SU-DHL-6 (cell line): ENCODE results near the gene DNAJB8.

Experiments
- H2AFZ ChIP-seq: fragments of 200-600 bp; sonication (generic); 2 replicates; pipeline ENCODE4 v1.6.1; 2014; ENCODE audit warnings: low read depth, mild to moderate bottlenecking, moderate library complexity, mixed read lengths, antibody characterized with exemption, low read length; ENCODE audit not compliant: severe bottlenecking
- H3F3A ChIP-seq: fragments of 200-600 bp; shearing (Covaris generic); 2 replicates; pipeline ENCODE4 v1.6.0; 2016; ENCODE audit warnings: antibody characterized with exemption, mild to moderate bottlenecking; ENCODE audit not compliant: insufficient read depth
- H3K27ac ChIP-seq: fragments of 200-600 bp; sonication (generic); 2 replicates; pipeline ENCODE4 v1.5.1; 2016; ENCODE audit warnings: low read depth, mild to moderate bottlenecking, low read length, moderate library complexity, mixed read lengths
- H3K27me3 ChIP-seq: fragments of 200-600 bp; sonication (generic), shearing (Covaris generic); 2 replicates; pipeline ENCODE4 v1.6.0; 2014; ENCODE audit warnings: mild to moderate bottlenecking, low read length
- H3K36me3 ChIP-seq: fragments of 200-600 bp; sonication (generic); 2 replicates; pipeline ENCODE4 v1.6.1; 2014; ENCODE audit warnings: mild to moderate bottlenecking, low read length, mixed read lengths
- H3K4me2 ChIP-seq: fragments of 300-600, 200-600 bp; shearing (Covaris generic), sonication (generic); 2 replicates; pipeline ENCODE4 v1.6.0; 2014; ENCODE audit warnings: low read length, low read depth, mild to moderate bottlenecking; ENCODE audit not compliant: poor library complexity, severe bottlenecking
- H3K4me3 ChIP-seq: fragments of 200-600 bp; sonication (generic); 2 replicates; pipeline ENCODE4 v1.5.1; 2014; ENCODE audit warnings: antibody characterized with exemption, low read length, mild to moderate bottlenecking, mixed read lengths; ENCODE audit not compliant: insufficient read depth, poor library complexity, severe bottlenecking
- H3K79me2 ChIP-seq: fragments of 200-600 bp; sonication (generic); 2 replicates; pipeline ENCODE4 v1.6.1; 2014; ENCODE audit warnings: mild to moderate bottlenecking, low read length, moderate library complexity; ENCODE audit not compliant: insufficient read depth
- H3K9ac ChIP-seq: fragments of 200-600 bp; sonication (generic); 2 replicates; pipeline ENCODE4 v1.7.0; 2014; ENCODE audit warnings: mild to moderate bottlenecking, low read length
- H3K9me2 ChIP-seq: fragments of 200-600 bp; sonication (generic); replicated peaks from 2 replicates; pipeline ENCODE4 v1.6.1; 2014; ENCODE audit warnings: low read length; ENCODE audit not compliant: insufficient read depth
- H3K9me3 ChIP-seq: fragments of 200-600 bp; sonication (generic); 2 replicates; pipeline ENCODE4 v1.6.1; 2014; ENCODE audit warnings: low read length, mixed read lengths; ENCODE audit not compliant: insufficient read depth
- H4K20me1 ChIP-seq: fragments of 200-600 bp; sonication (generic); 2 replicates; pipeline ENCODE4 v1.6.1; 2014; ENCODE audit warnings: low read depth, mild to moderate bottlenecking, antibody characterized with exemption, low read length, moderate library complexity, mixed read lengths
- CTCF ChIP-seq: fragments of 200-600 bp; sonication (generic); IDR thresholded peaks from one replicate; pipeline ENCODE4 v1.5.1; 2017; ENCODE audit warnings: antibody characterized with exemption, mild to moderate bottlenecking, low read length, moderate library complexity; ENCODE audit not compliant: insufficient read depth, poor library complexity, severe bottlenecking
- EZH2phosphoT487 ChIP-seq: fragments of 200-600 bp; sonication (generic), shearing (Covaris generic); conservative IDR thresholded peaks from 2 replicates; pipeline ENCODE4 v1.6.1; 2018; ENCODE audit warnings: mild to moderate bottlenecking, antibody characterized with exemption, low read length, moderate library complexity, mixed read lengths

The DNAJB8 gene

GRCh38 chr3:128464188-128464587 lies 2.5 kb downstream of the DNAJB8 start:
- no peak for TF ChIP-seq EZH2phosphoT487
- TF ChIP-seq CTCF = no peak
- Histone ChIP-seq H3K79me2 (no peaks in the 10 kb centered on the region), H3K36me3 (no peaks in the 10 kb centered on the region), H3F3A (no peaks in the 10 kb centered on the region), H4K20me1 (no peaks in the 10 kb centered on the region), H3K9me3 (no peaks in the 10 kb centered on the region), H3K27me3 (no peaks in the 10 kb centered on the region), H3K9ac (no peak overlapping the region), H3K4me2 (no peak overlapping the region), H3K27ac (no peak overlapping the region), H2AFZ (no peak overlapping the region), H3K4me3 (no peak overlapping the region), H3K9me2 (no peaks in the 10 kb centered on the region)

GRCh38 chr3:128463771-128464170 lies 2.9 kb downstream of the DNAJB8 start:
- H3K27me3 ChIP-seq = no peaks in the 10 kb centered on the region
- H2AFZ ChIP-seq = no peak overlapping the region
- no peaks in the 10 kb centered on the region for H3K36me3 ChIP-seq
- no peaks in the 10 kb centered on the region for H4K20me1 ChIP-seq
- no peak for TF ChIP-seq EZH2phosphoT487
- TF ChIP-seq CTCF = no peak
- no peaks in the 10 kb centered on the region for H3F3A ChIP-seq
- no peaks in the 10 kb centered on the region for H3K9me2 ChIP-seq
- H3K9ac ChIP-seq = no peak overlapping the region
- H3K9me3 ChIP-seq = no peaks in the 10 kb centered on the region
- H3K4me3 ChIP-seq = no peak overlapping the region
- H3K79me2 ChIP-seq = no peaks in the 10 kb centered on the region
- H3K4me2 ChIP-seq = no peak overlapping the region
- H3K27ac ChIP-seq = no peak overlapping the region

DNA sequence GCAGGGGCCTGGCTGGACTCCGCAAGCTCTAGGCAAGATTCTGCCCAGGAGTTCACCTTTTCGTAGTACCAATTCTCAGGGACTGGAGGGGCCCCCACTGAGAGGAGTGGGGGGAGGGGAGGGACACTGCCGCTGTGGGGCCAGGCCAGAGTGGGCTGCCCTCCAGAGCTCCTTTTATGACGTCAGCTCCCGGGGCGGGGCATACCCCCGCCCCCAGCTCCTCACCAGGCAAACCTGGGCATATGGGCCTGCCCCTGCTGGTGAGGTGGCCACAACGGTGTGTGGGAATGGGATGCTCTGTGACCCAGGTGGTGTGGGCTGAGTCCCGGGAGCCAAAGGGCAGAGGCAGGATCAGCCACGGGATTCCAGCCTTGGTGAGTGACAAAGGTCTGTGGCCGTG lies 3.3 kb downstream of the DNAJB8 start:
- Histone ChIP-seq H3K27me3 (no peaks in the 10 kb centered on the region), H3K9ac (no peak overlapping the region), H3K27ac (no peak overlapping the region), H3K4me3 (no peak overlapping the region), H3K9me3 (no peaks in the 10 kb centered on the region), H3K4me2 (no peak overlapping the region), H3K9me2 (no peaks in the 10 kb centered on the region), H2AFZ (no peak overlapping the region), H4K20me1 (no peaks in the 10 kb centered on the region), H3F3A (no peaks in the 10 kb centered on the region), H3K79me2 (no peaks in the 10 kb centered on the region), H3K36me3 (no peaks in the 10 kb centered on the region)
- no peak for TF ChIP-seq CTCF
- TF ChIP-seq EZH2phosphoT487 = no peak

- no peak overlapping the region for H3K27ac ChIP-seq
- H3K9me2 ChIP-seq = no peaks in the 10 kb centered on the region
- H3K27me3 ChIP-seq = no peaks in the 10 kb centered on the region
- no peaks in the 10 kb centered on the region for H3K79me2 ChIP-seq
- H3F3A ChIP-seq = no peaks in the 10 kb centered on the region
- H3K9me3 ChIP-seq = no peaks in the 10 kb centered on the region
- H3K4me3 ChIP-seq = no peak overlapping the region
- H2AFZ ChIP-seq = no peak overlapping the region
- no peaks in the 10 kb centered on the region for H4K20me1 ChIP-seq
- no peak overlapping the region for H3K9ac ChIP-seq
- TF ChIP-seq CTCF (no peak), EZH2phosphoT487 (no peak)
- no peak overlapping the region for H3K4me2 ChIP-seq
- no peaks in the 10 kb centered on the region for H3K36me3 ChIP-seq
Observed at GRCh38 chr3:128462931-128463330, 3.8 kb downstream of the DNAJB8 start.
